Measurements from ENCODE around the gene CISH.

CISH gene

GRCh38 chr3:50584391-50584790, 27.2 kb downstream of the CISH start:
- H3K4me3 ChIP-seq (ENCODE audit: low read depth, low read length) = no peak overlapping the region
- no peak for DNase-seq (ENCODE audit: low read depth, low spot score)
- no peak for TF ChIP-seq CTCF (IDR thresholded peaks at IDR 0.05; ENCODE audit: low read depth, low read length)
- in situ Hi-C loops (cut with HindIII; ENCODE audit: low sequenced_read_pairs) = no loop called here

GRCh38 chr3:50583897-50584296, 27.7 kb downstream of the CISH start:
- no peak for DNase-seq (ENCODE audit: low read depth, low spot score)
- no peak for TF ChIP-seq CTCF (IDR thresholded peaks at IDR 0.05; ENCODE audit: low read depth, low read length)
- no peak overlapping the region for H3K4me3 ChIP-seq (ENCODE audit: low read depth, low read length)
- in situ Hi-C loops (cut with HindIII; ENCODE audit: low sequenced_read_pairs) = no loop called here

- H3K4me3 ChIP-seq (ENCODE audit: low read depth, low read length) = no peak overlapping the region
- TF ChIP-seq CTCF (IDR thresholded peaks at IDR 0.05; ENCODE audit: low read depth, low read length) = no peak
- no peak for DNase-seq (ENCODE audit: low read depth, low spot score)
- in situ Hi-C loops (cut with HindIII; ENCODE audit: low sequenced_read_pairs) = no loop called here
Measured at GRCh38 chr3:50582083-50582482, 29.5 kb downstream of the CISH start.

- no peak for TF ChIP-seq CTCF (IDR thresholded peaks at IDR 0.05; ENCODE audit: low read depth, low read length)
- no peak overlapping the region for H3K4me3 ChIP-seq (ENCODE audit: low read depth, low read length)
- DNase-seq (ENCODE audit: low read depth, low spot score) = no peak
- in situ Hi-C loops (cut with HindIII; ENCODE audit: low sequenced_read_pairs) = no loop called here
Measured at GRCh38 chr3:50581459-50581842, 30.1 kb downstream of the CISH start.

- no peak for DNase-seq (ENCODE audit: low read depth, low spot score)
- H3K4me3 ChIP-seq (ENCODE audit: low read depth, low read length) = no peak overlapping the region
- TF ChIP-seq CTCF (IDR thresholded peaks at IDR 0.05; ENCODE audit: low read depth, low read length) = no peak
- in situ Hi-C loops (cut with HindIII; ENCODE audit: low sequenced_read_pairs) = no loop called here
Measured at GRCh38 chr3:50580683-50581458, 30.7 kb downstream of the CISH start.

- DNase-seq (ENCODE audit: low read depth, low spot score) = no peak
- H3K4me3 ChIP-seq (ENCODE audit: low read depth, low read length) = no peak overlapping the region
- TF ChIP-seq CTCF (IDR thresholded peaks at IDR 0.05; ENCODE audit: low read depth, low read length) = no peak
- in situ Hi-C loops (cut with HindIII; ENCODE audit: low sequenced_read_pairs) = no loop called here
Measured at GRCh38 chr3:50577348-50577747, 34.2 kb downstream of the CISH start.

Data from astrocyte of the spinal cord (primary cell).